Measurements from ENCODE around the gene ZNF263.
A peak's percentile ranks its signal among the peaks of the same experiment; 100 is the strongest.

Gene ZNF263

GRCh38 chr16:3264137-3265036 lies 18.9 kb upstream of the ZNF263 start (continued):
- TF ChIP-seq CTCF (tag by site-specific recombination; IDR thresholded peaks at IDR 0.05) (peak; percentile 71; the same call in 1 of the 2 replicates), ZNF18 (tag by site-specific recombination; IDR thresholded peaks at IDR 0.05) (no peak), SP2 (tag by site-specific recombination; IDR thresholded peaks at IDR 0.05) (peak; percentile 95), ZNF600 (tag by site-specific recombination; IDR thresholded peaks at IDR 0.05) (no peak), REST (tag by site-specific recombination; IDR thresholded peaks at IDR 0.05) (peak; percentile 85), KLF10 (tag by site-specific recombination; IDR thresholded peaks at IDR 0.05) (no peak), ZNF677 (tag by site-specific recombination; IDR thresholded peaks at IDR 0.05) (no peak), HOXA7 (CRISPR knock-in tag; IDR thresholded peaks at IDR 0.05; ENCODE audit: borderline replicate concordance) (no peak), ZNF76 (tag by site-specific recombination; IDR thresholded peaks at IDR 0.05; ENCODE audit: borderline replicate concordance, low read depth) (peak; percentile 97), ZNF701 (tag by site-specific recombination; IDR thresholded peaks at IDR 0.05) (no peak), ZBTB48 (tag by site-specific recombination; IDR thresholded peaks at IDR 0.05) (no peak), ZNF768 (tag by site-specific recombination; IDR thresholded peaks at IDR 0.05) (no peak), ZNF221 (tag by site-specific recombination; IDR thresholded peaks at IDR 0.05; ENCODE audit: borderline replicate concordance) (no peak), ZNF157 (tag by site-specific recombination; IDR thresholded peaks at IDR 0.05) (no peak), ZFHX2 (tag by site-specific recombination; conservative IDR thresholded peaks at IDR 0.05) (no peak; the same call in 1 of the 2 replicates), ZSCAN23 (tag by site-specific recombination; IDR thresholded peaks at IDR 0.05) (no peak), MYNN (tag by site-specific recombination; IDR thresholded peaks at IDR 0.05; ENCODE audit: borderline replicate concordance) (no peak), ZNF449 (tag by site-specific recombination; IDR thresholded peaks at IDR 0.05) (no peak; the same call in 1 of the 2 replicates), ZNF792 (tag by site-specific recombination; IDR thresholded peaks at IDR 0.05) (no peak), MZF1 (tag by site-specific recombination; IDR thresholded peaks at IDR 0.05; ENCODE audit: borderline replicate concordance) (no peak), SCRT1 (tag by site-specific recombination; IDR thresholded peaks at IDR 0.05; ENCODE audit: borderline replicate concordance) (no peak), ZBTB8A (tag by site-specific recombination; IDR thresholded peaks at IDR 0.05) (peak; percentile 70), ZNF24 (tag by site-specific recombination; IDR thresholded peaks at IDR 0.05) (peak; percentile 49; the same call in 1 of the 2 replicates), ZFP37 (tag by site-specific recombination; IDR thresholded peaks at IDR 0.05) (no peak; the same call in 1 of the 2 replicates), ZNF510 (tag by site-specific recombination; IDR thresholded peaks at IDR 0.05; ENCODE audit: insufficient replicate concordance) (no peak), ZNF830 (tag by site-specific recombination; IDR thresholded peaks at IDR 0.05; ENCODE audit: low read depth) (no peak), ZNF148 (tag by site-specific recombination; IDR thresholded peaks at IDR 0.05; ENCODE audit: borderline replicate concordance) (no peak)

Measured in HEK293 (cell line).